Fibroblast of pulmonary artery (primary cell): Measurements from ENCODE around the gene CRYBG3.

ENCODE experiments used
- DNase-seq: peaks from one replicate; pipeline ENCODE4 v3.0.0-alpha.2; 2010; ENCODE audit warnings: low read depth
- H3K4me3 ChIP-seq: replicated peaks from 2 replicates; pipeline ENCODE4 v1.5.1; 2011; ENCODE audit warnings: low read depth, mild to moderate bottlenecking, control low read depth, low read length, moderate library complexity
- CTCF ChIP-seq: IDR thresholded peaks from 2 replicates; pipeline ENCODE4 v1.5.1; 2011; ENCODE audit warnings: mild to moderate bottlenecking, control low read depth, low read length, inconsistent platforms; ENCODE audit errors: missing control alignments

The CRYBG3 gene

DNA sequence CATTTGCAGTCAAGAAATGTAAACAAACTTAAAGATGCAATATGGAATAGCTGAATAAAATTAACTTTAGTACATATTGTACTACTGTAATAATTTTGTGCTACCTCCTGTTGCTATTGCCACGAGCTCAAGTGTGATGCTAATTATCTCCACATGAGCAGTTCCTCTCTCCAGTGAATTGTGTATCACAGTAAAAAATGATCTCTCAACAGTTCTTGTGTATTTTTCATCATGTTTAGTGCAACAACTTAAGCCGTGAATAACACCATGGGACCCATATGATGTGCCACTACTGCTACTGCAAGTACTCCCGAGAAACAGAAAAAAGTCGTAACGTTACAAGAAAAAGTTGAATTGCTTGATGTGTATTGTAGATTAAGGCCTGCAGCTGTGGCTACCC, 138.1 kb downstream of the CRYBG3 start:
- TF ChIP-seq CTCF: no peak
- no peak for DNase-seq
- H3K4me3 ChIP-seq: no peak overlapping the region

DNA sequence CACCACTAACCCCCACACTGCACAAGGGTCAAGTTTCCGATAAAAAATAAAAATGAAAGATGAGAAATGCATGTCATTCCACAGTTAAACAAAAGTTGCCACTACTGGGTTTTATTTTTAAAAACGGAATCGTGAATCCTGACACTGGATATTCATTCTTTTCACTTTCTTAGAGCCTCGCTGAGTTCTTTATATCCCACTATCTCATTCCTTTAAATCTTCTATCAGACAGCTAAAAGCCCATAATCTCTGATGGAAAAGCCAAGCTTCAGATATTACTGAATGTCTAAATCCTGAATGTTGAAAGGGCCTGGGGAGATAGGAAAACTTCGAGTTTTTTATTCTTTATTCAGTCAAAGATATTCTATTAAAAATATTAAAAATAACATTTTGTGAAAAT, 138.7 kb downstream of the CRYBG3 start:
- TF ChIP-seq CTCF: no peak
- no peak for DNase-seq
- no peak overlapping the region for H3K4me3 ChIP-seq

DNA sequence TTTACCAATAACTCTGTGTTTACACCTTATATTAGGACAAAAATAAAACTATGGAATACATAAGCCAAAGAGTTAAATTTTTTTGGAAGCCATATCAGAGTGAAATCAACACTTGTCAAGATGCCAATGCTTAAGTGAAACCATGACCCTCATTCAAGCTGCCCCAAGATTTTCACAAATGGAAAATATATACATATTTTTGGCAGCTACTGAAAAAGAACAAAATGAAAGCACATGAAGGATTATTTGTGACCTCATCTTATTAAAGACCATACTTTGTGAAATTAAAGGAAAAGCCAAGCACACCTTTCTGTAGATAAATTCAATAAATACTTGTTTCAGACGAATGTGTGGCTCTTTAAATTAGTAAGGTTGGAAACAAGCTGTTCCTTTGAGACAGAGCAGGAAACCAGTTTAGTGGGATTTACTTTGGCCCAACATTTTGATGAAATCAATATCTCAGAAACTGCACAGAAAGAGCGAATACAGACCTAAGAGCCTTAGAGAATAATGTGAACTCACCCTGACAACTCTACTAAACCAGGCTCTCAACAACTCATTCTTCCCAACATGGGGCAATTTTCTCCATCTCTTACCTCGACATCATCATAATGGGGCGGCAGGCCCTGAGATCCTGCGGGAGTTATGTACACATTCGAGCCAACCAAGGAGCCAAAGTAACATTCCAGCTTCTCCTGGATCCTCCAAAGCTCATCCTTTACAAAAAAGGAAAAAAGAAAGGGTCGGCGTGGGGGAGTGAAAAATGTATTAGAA, 139.4 kb downstream of the CRYBG3 start:
- no peak for TF ChIP-seq CTCF
- no peak for DNase-seq

DNA sequence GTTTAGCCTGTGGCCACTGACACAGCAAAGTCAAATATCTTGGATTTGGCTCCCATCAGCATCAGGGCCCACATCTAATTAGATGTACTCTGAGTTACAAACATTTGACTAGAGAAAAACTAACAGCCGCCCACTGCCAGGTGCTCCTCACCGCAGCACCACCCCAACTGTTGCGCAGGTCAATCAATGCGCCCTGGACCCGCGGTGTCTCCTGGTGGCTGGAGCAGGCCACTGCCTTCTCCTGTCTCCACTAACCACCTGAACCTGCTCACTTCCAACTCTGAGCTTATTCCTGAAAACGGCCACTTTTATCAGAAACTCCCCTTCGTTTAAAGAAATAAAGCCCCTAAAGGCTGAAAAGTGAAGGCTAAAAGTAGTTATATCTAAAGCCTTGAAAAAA, 146.2 kb downstream of the CRYBG3 start:
- no peak for DNase-seq
- TF ChIP-seq CTCF: no peak
- H3K4me3 ChIP-seq: no peak overlapping the region

More for the DNA sequence above, 139.4 kb downstream of the CRYBG3 start:
- no peak overlapping the region for H3K4me3 ChIP-seq

DNA sequence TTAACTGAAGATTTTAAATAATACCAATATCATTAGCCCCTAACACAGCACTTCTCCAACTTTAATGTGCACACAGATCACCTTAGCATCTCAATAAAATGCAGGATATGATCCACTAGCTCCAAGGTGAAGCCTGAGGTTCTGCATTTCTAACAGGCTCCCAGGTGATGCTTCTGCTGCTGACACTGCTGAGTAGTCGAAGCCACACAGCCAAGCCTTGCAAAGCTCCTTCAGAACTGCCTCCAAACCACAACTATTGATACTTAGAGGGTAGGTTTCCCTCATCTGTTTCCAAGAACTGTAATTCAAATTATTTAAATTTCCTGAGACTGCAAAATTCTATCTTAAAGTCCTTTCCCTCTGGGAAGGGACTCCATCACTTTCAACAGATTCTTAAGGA, 146.6 kb downstream of the CRYBG3 start:
- DNase-seq: no peak
- H3K4me3 ChIP-seq: no peak overlapping the region
- no peak for TF ChIP-seq CTCF

DNA sequence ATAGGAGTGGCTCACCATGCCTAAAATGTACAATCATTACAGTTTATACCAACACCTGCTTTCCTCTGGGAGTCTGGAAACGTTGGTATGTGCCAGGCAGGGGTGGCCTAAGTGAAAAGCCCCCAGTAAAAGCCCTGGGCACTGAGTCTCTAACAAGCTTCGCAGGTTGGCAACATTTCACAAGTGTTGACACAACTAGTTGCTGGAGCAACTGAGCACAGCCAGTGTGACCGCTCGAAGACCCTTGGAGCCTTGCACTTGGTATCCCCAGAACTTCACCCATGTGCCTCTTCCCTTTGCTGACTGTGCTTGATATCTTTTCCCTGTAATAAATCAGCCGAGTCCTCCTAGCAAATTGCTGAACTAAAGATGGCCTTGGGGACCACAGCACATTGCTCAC, 147.7 kb downstream of the CRYBG3 start:
- TF ChIP-seq CTCF: no peak
- DNase-seq: no peak
- no peak overlapping the region for H3K4me3 ChIP-seq

GRCh38 chr3:97970156-97970555, 148.3 kb downstream of the CRYBG3 start:
- DNase-seq: no peak
- no peak for TF ChIP-seq CTCF
- no peak overlapping the region for H3K4me3 ChIP-seq
